NOMO-1 treated with DMSO at 0.1 percent for 48 hours (cell line): ENCODE measurements around the gene C1QTNF6.

Source experiments
- DNase-seq: peaks from one replicate; lab custom pipeline; 2025; ENCODE audit not compliant: unreplicated experiment; lab: John Stamatoyannopoulos, UW

Gene C1QTNF6

GRCh38 chr22:37146507-37147180 lies 41.4 kb downstream of the C1QTNF6 start:
- DNase-seq = no peak

- no peak for DNase-seq
These were observed 42.0 kb downstream of the C1QTNF6 start for GRCh38 chr22:37146051-37146385.

- DNase-seq = no peak
These were observed 42.6 kb downstream of the C1QTNF6 start for GRCh38 chr22:37145180-37146050.

- DNase-seq = no peak
These were observed 43.9 kb downstream of the C1QTNF6 start for GRCh38 chr22:37144180-37144554.

DNA sequence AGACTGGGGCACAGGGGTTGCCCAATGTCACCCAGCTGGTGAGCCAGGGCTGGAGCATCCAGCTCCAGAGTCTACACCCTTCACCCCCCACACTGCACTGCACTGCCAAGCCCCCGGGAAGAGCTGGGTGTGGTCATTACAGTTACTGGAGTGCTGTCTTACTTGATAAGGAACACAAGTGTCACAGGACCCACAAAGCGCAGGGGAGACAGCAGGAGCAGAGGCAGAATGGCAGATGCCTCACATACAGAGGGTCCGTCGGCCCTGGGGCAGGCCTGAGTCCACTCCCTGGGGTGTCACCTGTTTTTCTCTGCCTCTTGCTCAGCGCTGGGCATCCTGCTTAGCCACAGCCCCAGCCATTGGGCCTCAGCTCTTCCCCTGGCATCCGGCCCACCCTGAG lies 46.1 kb downstream of the C1QTNF6 start:
- no peak for DNase-seq

- no peak for DNase-seq
These were observed 46.6 kb downstream of the C1QTNF6 start for GRCh38 chr22:37141476-37141875.

DNA sequence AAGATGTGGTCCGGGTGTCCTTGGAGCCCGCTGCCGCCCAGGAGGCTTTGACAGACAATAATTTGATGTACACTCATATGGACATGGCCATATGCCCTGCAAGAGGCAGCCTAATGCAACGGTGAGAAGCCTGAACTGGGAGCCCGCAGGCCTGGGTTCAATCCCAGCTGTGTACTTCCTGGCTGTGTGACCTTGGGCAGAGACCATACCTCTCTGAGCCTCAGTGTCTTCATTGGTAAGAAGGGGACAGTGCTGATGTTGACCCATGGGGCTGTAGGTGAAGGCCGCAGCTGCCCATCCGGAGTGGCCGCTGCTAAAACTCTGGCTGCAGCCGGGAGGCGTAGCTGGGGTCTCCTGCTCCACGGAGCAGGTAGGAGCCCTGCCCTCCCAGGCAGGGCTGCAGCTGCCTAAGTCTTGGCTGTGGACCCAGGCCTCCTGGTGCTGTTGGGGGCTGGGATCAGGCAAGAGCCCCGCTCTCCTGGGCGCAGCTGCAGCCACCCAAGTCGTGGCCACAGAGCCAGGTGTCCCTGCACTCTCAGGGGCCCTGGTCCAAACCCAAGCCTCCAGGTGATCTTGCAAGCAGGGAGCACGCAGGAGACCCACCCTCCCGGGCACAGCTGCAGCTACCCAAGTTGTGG lies 47.2 kb downstream of the C1QTNF6 start:
- no peak for DNase-seq

- DNase-seq = no peak
These were observed 48.3 kb downstream of the C1QTNF6 start for GRCh38 chr22:37139762-37140161.

GRCh38 chr22:37138849-37139561 lies 49.0 kb downstream of the C1QTNF6 start:
- DNase-seq = no peak

GRCh38 chr22:37137903-37138665 lies 50.0 kb downstream of the C1QTNF6 start:
- DNase-seq = no peak

GRCh38 chr22:37137131-37137530 lies 50.9 kb downstream of the C1QTNF6 start:
- no peak for DNase-seq

DNA sequence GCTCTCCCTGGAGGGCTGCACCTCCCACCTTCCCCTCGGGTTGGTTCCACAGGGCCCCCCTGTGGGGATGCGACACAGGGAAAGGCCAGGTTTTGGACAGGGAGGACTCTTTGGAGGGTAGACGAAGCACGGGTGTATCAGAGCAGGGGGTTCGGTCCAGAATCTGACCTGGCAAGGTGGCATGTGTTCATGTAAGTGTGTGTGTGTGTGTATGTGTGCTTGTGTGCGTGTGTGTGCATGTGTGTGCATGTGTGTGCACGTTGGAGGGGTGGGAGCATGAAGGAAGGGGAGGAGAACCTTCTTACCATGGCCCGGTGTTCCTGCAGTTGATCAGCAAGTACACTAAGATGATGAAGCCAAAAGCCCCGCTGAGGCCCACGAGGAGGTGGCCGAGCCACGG lies 53.0 kb downstream of the C1QTNF6 start:
- DNase-seq = no peak

GRCh38 chr22:37133304-37134018 lies 54.6 kb downstream of the C1QTNF6 start:
- no peak for DNase-seq

DNA sequence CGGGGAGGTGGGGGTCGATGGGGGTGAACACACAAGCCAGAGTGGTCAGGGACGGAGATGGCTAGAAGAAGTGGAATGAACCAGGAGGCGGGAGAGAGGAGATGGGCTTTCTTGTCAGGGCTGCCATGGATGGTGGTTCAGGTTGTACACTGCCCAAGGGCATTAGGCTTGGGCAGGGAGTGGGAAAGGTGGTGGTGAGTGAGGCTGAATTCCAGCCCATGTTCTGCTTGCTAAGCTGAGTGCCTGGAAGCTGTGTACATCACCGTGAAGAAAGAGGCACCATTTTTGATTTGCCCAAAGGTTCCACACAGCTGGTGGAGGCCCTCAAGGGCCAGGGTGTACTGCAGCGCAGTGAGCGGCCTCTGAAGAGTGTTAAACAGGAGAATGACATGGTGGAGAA lies 55.3 kb downstream of the C1QTNF6 start:
- no peak for DNase-seq
